Endothelial cell of umbilical vein (primary cell): Measurements from ENCODE around the gene CYP2F1.

Source experiments
- EZH2 ChIP-seq: IDR thresholded peaks from 2 replicates; pipeline ENCODE4 v1.6.1; 2012; ENCODE audit warnings: borderline replicate concordance, low read depth, mild to moderate bottlenecking, moderate library complexity, low read length, inconsistent platforms; ENCODE audit not compliant: severe bottlenecking
- MYC ChIP-seq: IDR thresholded peaks from one replicate; pipeline ENCODE4 v1.6.1; 2011; ENCODE audit warnings: mild to moderate bottlenecking, low read depth, low read length
- POLR2A ChIP-seq: IDR thresholded peaks from 2 replicates; pipeline ENCODE4 v1.6.1; 2012; ENCODE audit warnings: low read depth, mild to moderate bottlenecking, control low read depth, low read length
- POLR2AphosphoS5 ChIP-seq: IDR thresholded peaks from 2 replicates; pipeline ENCODE4 v1.6.1; 2012; ENCODE audit warnings: low read depth, mild to moderate bottlenecking, control low read depth, low read length, moderate library complexity; ENCODE audit not compliant: insufficient read depth
- TF ChIP-seq, protein P1 (sequence below), 2 donors: IDR thresholded peaks; 1 replicate in 1 of 2; 2 replicates in 1 of 2; pipeline ENCODE4 v1.5.1; 2011; ENCODE audit warnings: low read length in 2 of 2, mild to moderate bottlenecking in 2 of 2, moderate library complexity in 2 of 2, control low read depth in 1 of 2, inconsistent platforms in 1 of 2, low read depth in 1 of 2; ENCODE audit not compliant: insufficient read depth in 1 of 2; ENCODE audit errors: extremely low read depth in 1 of 2

DNA sequence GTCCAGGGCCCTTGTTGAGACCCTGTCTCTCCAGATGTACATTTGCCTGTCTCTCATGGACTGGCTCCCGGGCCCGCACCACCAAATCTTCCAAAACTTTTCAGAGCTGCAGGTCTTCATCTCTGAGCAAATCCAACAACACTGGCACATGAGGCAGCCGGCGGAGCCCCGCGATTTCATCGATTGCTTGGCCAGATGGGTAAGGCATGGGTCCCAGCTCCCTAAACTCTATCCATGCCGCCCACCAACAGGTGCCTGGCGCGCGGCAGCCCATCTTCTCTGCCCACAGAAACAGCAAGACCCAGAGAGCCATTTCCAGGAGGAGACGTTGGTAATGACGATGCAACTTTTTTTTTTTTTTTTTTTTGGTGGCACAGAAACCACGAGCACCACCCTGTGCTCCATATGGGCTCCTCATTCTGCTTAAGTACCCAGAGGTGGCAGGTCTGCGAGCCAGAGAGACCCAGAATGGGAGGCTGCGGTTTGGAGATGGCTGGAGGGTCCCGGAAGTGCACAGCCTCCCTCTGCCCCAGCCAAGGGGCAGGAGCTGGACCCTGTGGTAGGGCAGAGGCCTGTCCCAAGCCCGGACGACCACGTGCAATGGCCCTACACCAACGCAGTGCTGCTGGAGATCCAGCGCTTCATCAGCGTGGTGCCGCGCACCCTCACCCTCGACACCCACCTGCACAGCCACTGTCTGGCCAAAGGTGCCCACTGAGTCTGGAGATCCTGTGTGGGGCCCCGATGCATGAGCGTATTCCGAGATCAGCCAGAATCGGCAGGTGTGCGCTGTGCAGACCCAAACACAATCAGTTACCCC lies 22.6 kb downstream of the CYP2F1 start:
- no peak for TF ChIP-seq POLR2AphosphoS5
- no peak for TF ChIP-seq EZH2
- no peak for TF ChIP-seq POLR2A
- TF ChIP-seq, protein P1, sequence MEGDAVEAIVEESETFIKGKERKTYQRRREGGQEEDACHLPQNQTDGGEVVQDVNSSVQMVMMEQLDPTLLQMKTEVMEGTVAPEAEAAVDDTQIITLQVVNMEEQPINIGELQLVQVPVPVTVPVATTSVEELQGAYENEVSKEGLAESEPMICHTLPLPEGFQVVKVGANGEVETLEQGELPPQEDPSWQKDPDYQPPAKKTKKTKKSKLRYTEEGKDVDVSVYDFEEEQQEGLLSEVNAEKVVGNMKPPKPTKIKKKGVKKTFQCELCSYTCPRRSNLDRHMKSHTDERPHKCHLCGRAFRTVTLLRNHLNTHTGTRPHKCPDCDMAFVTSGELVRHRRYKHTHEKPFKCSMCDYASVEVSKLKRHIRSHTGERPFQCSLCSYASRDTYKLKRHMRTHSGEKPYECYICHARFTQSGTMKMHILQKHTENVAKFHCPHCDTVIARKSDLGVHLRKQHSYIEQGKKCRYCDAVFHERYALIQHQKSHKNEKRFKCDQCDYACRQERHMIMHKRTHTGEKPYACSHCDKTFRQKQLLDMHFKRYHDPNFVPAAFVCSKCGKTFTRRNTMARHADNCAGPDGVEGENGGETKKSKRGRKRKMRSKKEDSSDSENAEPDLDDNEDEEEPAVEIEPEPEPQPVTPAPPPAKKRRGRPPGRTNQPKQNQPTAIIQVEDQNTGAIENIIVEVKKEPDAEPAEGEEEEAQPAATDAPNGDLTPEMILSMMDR (IDR thresholded peaks at IDR 0.05; ENCODE audit: extremely low read depth in 1 of 2, insufficient read depth in 1 of 2, low read depth in 1 of 2, low read length in 2 of 2) = no peak
- no peak for TF ChIP-seq MYC
